GM12878 (cell line): Measurements from ENCODE around the gene HINT2. TPM values are rescaled to one million over a fixed set of nuclear protein-coding genes. Genes with fewer than 3 reads are reported as not detected.

Experiments
- ATAC-seq: fragments of 200-7000 bp; cut with Tn5 transposase; 3 replicates; pipeline ENCODE4 v1.9.1; 2020; ENCODE audit warnings: mild to moderate bottlenecking, moderate library complexity
- BruUV-seq: library from RNA; stranded (reverse); fragments of 400-500 nt; replicated peaks from 2 replicates; lab custom pipeline; 2021; lab: Mats Ljungman, UMichigan
- CTCF ChIA-PET: fragments of 300-600 bp; sonication (Branson Sonifier 250); formaldehyde crosslinking; extraction: SDS; loops from one replicate; lab custom pipeline; 2021; ENCODE audit warnings: inconsistent platforms; lab: Yijun Ruan, JAX
- POLR2A ChIA-PET: fragments of 350-600 bp; formaldehyde crosslinking; extraction: SDS; loops from one replicate; lab custom pipeline; 2021; ENCODE audit warnings: inconsistent platforms; lab: Charles Lee
- RAD21 ChIA-PET: fragments of 300-600 bp; sonication (Branson Sonifier 250); formaldehyde crosslinking; loops from one replicate; lab custom pipeline; 2023; ENCODE audit warnings: antibody characterized with exemption; ENCODE audit not compliant: unreplicated experiment; lab: Charles Lee
- SMC1A ChIA-PET: fragments of 300-600 bp; sonication (Branson Sonifier 250); formaldehyde crosslinking; loops from one replicate; lab custom pipeline; 2023; ENCODE audit not compliant: unreplicated experiment, uncharacterized antibody; lab: Charles Lee
- DNase-seq: peaks from one replicate; pipeline ENCODE4 v3.0.0-alpha.2; 2011; ENCODE audit warnings: low read depth, low spot score
- FAIRE-seq: peaks from 3 replicates; lab custom pipeline; 2011; peaks lifted over from hg19 to GRCh38; lab: Jason Lieb, UNC
- H2AFZ ChIP-seq: 2 replicates; pipeline ENCODE4 v1.6.0; 2011; ENCODE audit warnings: low read depth, low read length, control low read depth; ENCODE audit not compliant: control insufficient read depth
- H3K27ac ChIP-seq: 2 replicates; pipeline ENCODE4 v1.5.1; 2011; ENCODE audit warnings: control low read depth; ENCODE audit not compliant: control insufficient read depth, insufficient read depth
- H3K27me3 ChIP-seq, 2 experiments: replicated peaks in 1 of 2; 2 replicates each; pipeline versions ENCODE4 v1.6.0 to v1.6.1; 2011; ENCODE audit warnings: low read length in 1 of 2; ENCODE audit not compliant: control insufficient read depth in 2 of 2, insufficient read depth in 2 of 2
- H3K36me3 ChIP-seq, 2 experiments: 2 replicates each; pipeline ENCODE4 v1.5.1; 2011; ENCODE audit warnings: low read length in 1 of 2; ENCODE audit not compliant: control insufficient read depth in 2 of 2, insufficient read depth in 2 of 2
- H3K4me1 ChIP-seq: 2 replicates; pipeline ENCODE4 v1.6.1; 2011; ENCODE audit warnings: mild to moderate bottlenecking, low read length, moderate library complexity, mixed read lengths; ENCODE audit not compliant: control insufficient read depth, insufficient read depth
- H3K4me2 ChIP-seq: 2 replicates; pipeline ENCODE4 v1.6.0; 2011; ENCODE audit warnings: control low read depth; ENCODE audit not compliant: control insufficient read depth, insufficient read depth
- H3K4me3 ChIP-seq: fragments of 200-600 bp; sonication (generic); 2 replicates; pipeline ENCODE4 v1.5.1; 2016
- H3K79me2 ChIP-seq: 2 replicates; pipeline ENCODE4 v1.6.0; 2011; ENCODE audit warnings: low read length; ENCODE audit not compliant: control insufficient read depth, insufficient read depth
- H3K9ac ChIP-seq: 2 replicates; pipeline ENCODE4 v1.8.0; 2011; ENCODE audit warnings: low read length, control low read depth, mixed read lengths; ENCODE audit not compliant: control insufficient read depth, insufficient read depth
- H3K9me3 ChIP-seq: replicated peaks from 3 replicates; pipeline ENCODE4 v1.5.1; 2011; ENCODE audit warnings: mild to moderate bottlenecking, low read length; ENCODE audit not compliant: control insufficient read depth, insufficient read depth
- H4K20me1 ChIP-seq: 2 replicates; pipeline ENCODE4 v1.6.0; 2011; ENCODE audit not compliant: control insufficient read depth, insufficient read depth
- HDAC6 ChIP-seq: fragments of 200-600 bp; sonication (generic); IDR thresholded peaks from one replicate; pipeline ENCODE4 v1.8.0; 2017; ENCODE audit warnings: antibody characterized with exemption; ENCODE audit not compliant: unreplicated experiment
- HDGF ChIP-seq: fragments of 450-650 bp; IDR thresholded peaks from 2 replicates; pipeline ENCODE4 v1.6.1; 2016; ENCODE audit warnings: antibody characterized with exemption
- IKZF1 ChIP-seq: fragments of 450-650 bp; conservative IDR thresholded peaks from 2 replicates; pipeline ENCODE4 v1.6.1; 2017; ENCODE audit warnings: antibody characterized with exemption, mild to moderate bottlenecking
- LARP7 ChIP-seq: fragments of 450-650 bp; IDR thresholded peaks from 2 replicates; pipeline ENCODE4 v1.6.1; 2017; ENCODE audit warnings: mild to moderate bottlenecking
- NFIC ChIP-seq: IDR thresholded peaks from 2 replicates; pipeline ENCODE4 v1.6.1; 2012; ENCODE audit warnings: low read depth, mild to moderate bottlenecking, inconsistent platforms, low read length, moderate library complexity
- NFXL1 ChIP-seq: fragments of 450-650 bp; IDR thresholded peaks from 2 replicates; pipeline ENCODE4 v1.6.1; 2017; ENCODE audit warnings: antibody characterized with exemption, mild to moderate bottlenecking, borderline replicate concordance
- POLR2A ChIP-seq: IDR thresholded peaks from 2 replicates; pipeline ENCODE4 v1.6.1; 2011; ENCODE audit warnings: low read depth, mild to moderate bottlenecking, low read length
- RFX5 ChIP-seq: IDR thresholded peaks from 2 replicates; pipeline ENCODE4 v1.6.1; 2011; ENCODE audit warnings: low read depth, low read length, improper control_type of control experiment
- STAT3 ChIP-seq: IDR thresholded peaks from 2 replicates; pipeline ENCODE4 v1.6.1; 2011; ENCODE audit warnings: low read depth, low read length, improper control_type of control experiment
- WRNIP1 ChIP-seq: IDR thresholded peaks from 2 replicates; pipeline ENCODE4 v1.6.1; 2011; ENCODE audit warnings: low read depth, low read length, improper control_type of control experiment, borderline replicate concordance
- ZBED1 ChIP-seq: IDR thresholded peaks from 2 replicates; pipeline ENCODE4 v1.6.1; 2016; ENCODE audit warnings: borderline replicate concordance
- ZNF274 ChIP-seq: IDR thresholded peaks from one replicate; pipeline ENCODE4 v1.8.0; 2011; ENCODE audit not compliant: insufficient read length, insufficient read depth
- WGBS: methylation state at CpG from one replicate; pipeline ENCODE4 v1.1.6; 2016; ENCODE audit warnings: low lambda C conversion rate; ENCODE audit not compliant: insufficient replicate concordance, insufficient coverage; ENCODE audit errors: missing lambda C conversion rate; 5-methylcytosine and 5-hydroxymethylcytosine counted together
- in situ Hi-C: fragments of 300-500 bp; cut with MboI; formaldehyde crosslinking; loops from 9 replicates; pipeline ENCODE4 v1.14.3; 2018; ENCODE audit warnings: mixed read lengths
- intact Hi-C: fragments of 100-400 bp; cut with micrococcal nuclease; formaldehyde crosslinking; loops from one replicate; pipeline ENCODE4 v1.14.2; 2022; ENCODE audit not compliant: unreplicated experiment
- polyA plus RNA-seq, 11 experiments: library from polyadenylated mRNA; depleted of rRNA in 4 of 11; unstranded in 6 of 11; stranded (reverse) in 5 of 11; fragments of >200 nt; fragmentation: Nextera tagmentation in 4 of 11; fragmentation: Illumina TruSeq in 1 of 11; extraction: Ambion mirVana in 4 of 11; extraction: Trizol in 1 of 11; gene quantifications; 1 replicate in 1 of 11; 2 replicates in 10 of 11; pipeline versions ENCODE4 v1.2.1 to v1.2.3, GENCODE V29; 2011 to 2016; ENCODE audit warnings: inconsistent platforms in 2 of 11, missing spikeins in 2 of 11, low read depth in 1 of 11
- total RNA-seq, 4 experiments: library from RNA; depleted of rRNA in 3 of 4; stranded (reverse); fragments of >200 nt in 3 of 4; fragmentation: Illumina TruSeq in 1 of 4; extraction: Trizol in 1 of 4; gene quantifications; 2 replicates each; pipeline versions ENCODE4 v1.2.1 to v1.2.3, GENCODE V29; 2013 to 2021
- TF ChIP-seq, protein P1 (sequence below): fragments of 450-650 bp; IDR thresholded peaks from 2 replicates; pipeline ENCODE4 v1.6.1; 2018; ENCODE audit warnings: borderline replicate concordance, mild to moderate bottlenecking; ENCODE audit not compliant: partially characterized antibody
- TF ChIP-seq, protein P2 (sequence below): fragments of 450-650 bp; IDR thresholded peaks from 2 replicates; pipeline ENCODE4 v1.6.1; 2017; ENCODE audit warnings: low read depth, mild to moderate bottlenecking, moderate library complexity
- TF ChIP-seq, protein P3 (sequence below): IDR thresholded peaks from 2 replicates; pipeline ENCODE4 v1.6.1; 2011; ENCODE audit warnings: borderline replicate concordance, low read depth, mild to moderate bottlenecking, moderate library complexity, mixed read lengths, low read length; ENCODE audit not compliant: insufficient read depth; ENCODE audit errors: extremely low read length

Gene HINT2
- total and polyA plus RNA-seq, 10 of the 15 experiments (the other 5 are each of a cell fraction or from before 2014, with no cell fraction given) = 12.1 to 144 (median 51.7) TPM

DNA sequence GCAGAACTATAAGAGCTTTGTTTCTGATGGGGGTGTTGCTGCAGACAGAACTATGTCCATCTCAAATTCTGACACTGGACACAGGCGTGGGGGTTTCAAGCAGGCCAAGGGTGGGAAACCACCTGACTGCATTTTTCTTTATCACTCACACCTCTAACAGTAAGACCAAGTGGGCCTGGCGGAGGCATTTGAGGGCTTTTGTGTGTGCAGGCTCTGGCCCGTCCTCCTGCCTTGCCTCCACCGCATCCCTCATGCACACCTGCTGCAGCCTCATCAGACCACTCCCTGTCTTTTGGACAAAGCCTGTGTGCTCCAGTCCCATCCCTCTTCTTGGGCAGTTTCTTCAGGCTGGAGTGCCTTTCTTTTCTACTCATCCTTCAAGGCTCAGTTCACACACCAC, 47.5 kb upstream of the HINT2 start (continued):
- TF ChIP-seq, protein P1, sequence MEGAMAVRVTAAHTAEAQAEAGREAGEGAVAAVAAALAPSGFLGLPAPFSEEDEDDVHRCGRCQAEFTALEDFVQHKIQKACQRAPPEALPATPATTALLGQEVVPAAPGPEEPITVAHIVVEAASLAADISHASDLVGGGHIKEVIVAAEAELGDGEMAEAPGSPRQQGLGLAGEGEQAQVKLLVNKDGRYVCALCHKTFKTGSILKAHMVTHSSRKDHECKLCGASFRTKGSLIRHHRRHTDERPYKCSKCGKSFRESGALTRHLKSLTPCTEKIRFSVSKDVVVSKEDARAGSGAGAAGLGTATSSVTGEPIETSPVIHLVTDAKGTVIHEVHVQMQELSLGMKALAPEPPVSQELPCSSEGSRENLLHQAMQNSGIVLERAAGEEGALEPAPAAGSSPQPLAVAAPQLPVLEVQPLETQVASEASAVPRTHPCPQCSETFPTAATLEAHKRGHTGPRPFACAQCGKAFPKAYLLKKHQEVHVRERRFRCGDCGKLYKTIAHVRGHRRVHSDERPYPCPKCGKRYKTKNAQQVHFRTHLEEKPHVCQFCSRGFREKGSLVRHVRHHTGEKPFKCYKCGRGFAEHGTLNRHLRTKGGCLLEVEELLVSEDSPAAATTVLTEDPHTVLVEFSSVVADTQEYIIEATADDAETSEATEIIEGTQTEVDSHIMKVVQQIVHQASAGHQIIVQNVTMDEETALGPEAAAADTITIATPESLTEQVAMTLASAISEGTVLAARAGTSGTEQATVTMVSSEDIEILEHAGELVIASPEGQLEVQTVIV = no peak
- TF ChIP-seq, protein P2, sequence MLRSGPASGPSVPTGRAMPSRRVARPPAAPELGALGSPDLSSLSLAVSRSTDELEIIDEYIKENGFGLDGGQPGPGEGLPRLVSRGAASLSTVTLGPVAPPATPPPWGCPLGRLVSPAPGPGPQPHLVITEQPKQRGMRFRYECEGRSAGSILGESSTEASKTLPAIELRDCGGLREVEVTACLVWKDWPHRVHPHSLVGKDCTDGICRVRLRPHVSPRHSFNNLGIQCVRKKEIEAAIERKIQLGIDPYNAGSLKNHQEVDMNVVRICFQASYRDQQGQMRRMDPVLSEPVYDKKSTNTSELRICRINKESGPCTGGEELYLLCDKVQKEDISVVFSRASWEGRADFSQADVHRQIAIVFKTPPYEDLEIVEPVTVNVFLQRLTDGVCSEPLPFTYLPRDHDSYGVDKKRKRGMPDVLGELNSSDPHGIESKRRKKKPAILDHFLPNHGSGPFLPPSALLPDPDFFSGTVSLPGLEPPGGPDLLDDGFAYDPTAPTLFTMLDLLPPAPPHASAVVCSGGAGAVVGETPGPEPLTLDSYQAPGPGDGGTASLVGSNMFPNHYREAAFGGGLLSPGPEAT = no peak
- TF ChIP-seq IKZF1 = no peak
- TF ChIP-seq, protein P3, sequence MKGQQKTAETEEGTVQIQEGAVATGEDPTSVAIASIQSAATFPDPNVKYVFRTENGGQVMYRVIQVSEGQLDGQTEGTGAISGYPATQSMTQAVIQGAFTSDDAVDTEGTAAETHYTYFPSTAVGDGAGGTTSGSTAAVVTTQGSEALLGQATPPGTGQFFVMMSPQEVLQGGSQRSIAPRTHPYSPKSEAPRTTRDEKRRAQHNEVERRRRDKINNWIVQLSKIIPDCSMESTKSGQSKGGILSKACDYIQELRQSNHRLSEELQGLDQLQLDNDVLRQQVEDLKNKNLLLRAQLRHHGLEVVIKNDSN = no peak

DNA sequence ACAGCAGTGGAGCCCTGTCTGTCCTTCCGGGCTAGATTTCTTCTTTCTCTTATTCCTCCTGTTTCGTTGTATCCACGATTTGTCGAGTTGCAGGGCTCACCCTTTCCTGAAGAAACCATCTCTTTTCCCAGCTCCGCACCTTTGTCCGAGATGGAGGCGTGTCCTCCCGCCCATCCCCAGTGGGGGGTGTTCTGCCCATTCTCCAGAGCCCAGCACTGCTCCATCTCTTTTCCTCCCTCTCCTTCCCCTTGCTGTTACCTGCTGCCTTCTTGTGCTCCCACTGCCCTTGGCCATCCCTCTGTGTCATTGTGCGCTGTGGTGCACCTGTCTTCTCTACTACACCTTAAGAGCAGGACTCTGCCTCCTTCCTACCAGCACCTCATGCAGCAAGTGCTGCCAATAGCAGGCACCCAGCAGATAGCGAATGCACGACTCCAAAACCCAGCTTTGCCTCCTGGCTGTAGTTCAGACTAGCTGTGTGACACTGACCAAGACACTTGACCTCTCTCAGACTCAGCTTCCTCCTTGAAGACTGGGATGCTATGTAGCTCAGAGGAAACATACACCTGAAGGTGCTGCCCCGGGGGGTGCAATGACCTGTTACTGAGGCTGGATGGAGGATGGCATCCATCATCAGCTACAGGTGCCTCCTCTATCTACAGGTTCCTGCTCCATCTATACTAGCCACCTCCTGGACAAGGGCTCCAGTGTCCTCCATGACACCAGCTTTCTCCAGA, 46.5 kb upstream of the HINT2 start:
- H3K79me2 ChIP-seq = no peaks in the 10 kb centered on the region
- H2AFZ ChIP-seq = no peak overlapping the region
- FAIRE-seq (no peak), DNase-seq (no peak), ATAC-seq (no peak)
- no peaks in the 10 kb centered on the region for H3K36me3 ChIP-seq
- RAD21 ChIA-PET = interaction anchor here (1.2 kb wide), 1 partner anchor 32 kb away, joined by 3 read pairs; the partner anchor contains the start of gene TMEM8B
- no peak overlapping the region for H3K27ac ChIP-seq
- H3K9ac ChIP-seq = no peak overlapping the region
- no peaks in the 10 kb centered on the region for H3K27me3 ChIP-seq
- in situ Hi-C loops (no loop called here), intact Hi-C loops (no loop called here)
- BruUV-seq = no TSS peak
- no peaks in the 10 kb centered on the region for H4K20me1 ChIP-seq
- H3K4me3 ChIP-seq = no peak overlapping the region
- POLR2A ChIA-PET = interaction anchor here (0.6 kb wide), 1 partner anchor 84 kb away, joined by 6 read pairs; no protein-coding TSS in a partner anchor
- H3K4me1 ChIP-seq = no peaks in the 10 kb centered on the region
- WGBS = 50% methylated on average over 12 of the region's 12 CpGs
- no peaks in the 10 kb centered on the region for H3K9me3 ChIP-seq
- CTCF ChIA-PET = interaction anchor here (0.6 to 12.7 kb wide), 6 partner anchors 9 to 811 kb away, joined by 3 to 92 read pairs (median 3); partner anchors contain the start of genes FAM221B and TMEM8B
- SMC1A ChIA-PET = interaction anchor here (0.9 to 1.5 kb wide), 2 partner anchors 30 to 71 kb away, joined by 3 to 5 read pairs; no protein-coding TSS in a partner anchor
- H3K4me2 ChIP-seq = no peak overlapping the region
- TF ChIP-seq NFIC = no peak
- TF ChIP-seq ZNF274 = no peak
- no peak for TF ChIP-seq LARP7
- no peak for TF ChIP-seq WRNIP1
- no peak for TF ChIP-seq HDAC6
- no peak for TF ChIP-seq HDGF
- TF ChIP-seq RFX5 = no peak
- no peak for TF ChIP-seq STAT3
- no peak for TF ChIP-seq POLR2A
- TF ChIP-seq ZBED1 = no peak
- TF ChIP-seq NFXL1 = no peak
